Activated CD8-positive, alpha-beta T cell treated with anti-CD3 and anti-CD28 coated beads, Interleukin-2, amount 10 ng/mL, durations not matched to agents 7 days and 5 days (primary cell): ENCODE results near the gene C8A. TPM values are rescaled to one million over a fixed set of nuclear protein-coding genes. Genes with fewer than 3 reads are reported as not detected.

Source experiments
- ATAC-seq: fragments of 150-1000 bp; cut with Tn5 transposase; one replicate; pipeline ENCODE4 v1.10.0; 2021; ENCODE audit warnings: moderate library complexity
- CTCF ChIA-PET: fragments of 350-600 bp; sonication (Branson Sonifier 250); formaldehyde crosslinking; loops from one replicate; lab custom pipeline; 2021; ENCODE audit warnings: antibody characterized with exemption; lab: Charles Lee
- POLR2A ChIA-PET: fragments of 350-600 bp; sonication (Branson Sonifier 250); formaldehyde crosslinking; loops from one replicate; lab custom pipeline; 2021; ENCODE audit warnings: antibody characterized with exemption; lab: Charles Lee
- DNase-seq: peaks from one replicate; pipeline ENCODE4 v3.0.0-alpha.2; 2020
- H3K27ac Mint-ChIP-seq: one replicate; pipeline ENCODE4 v1.8.0; 2021; ENCODE audit warnings: mild to moderate bottlenecking, mixed read lengths
- H3K27me3 Mint-ChIP-seq: one replicate; pipeline ENCODE4 v1.8.0; 2021; ENCODE audit warnings: low read depth, mixed read lengths
- H3K36me3 Mint-ChIP-seq: one replicate; pipeline ENCODE4 v1.8.0; 2021; ENCODE audit warnings: low read depth, mixed read lengths
- H3K4me1 Mint-ChIP-seq: one replicate; pipeline ENCODE4 v1.8.0; 2021; ENCODE audit warnings: low read depth, mixed read lengths
- H3K4me3 Mint-ChIP-seq: one replicate; pipeline ENCODE4 v1.8.0; 2021; ENCODE audit warnings: mild to moderate bottlenecking, mixed read lengths
- H3K9me3 Mint-ChIP-seq: one replicate; pipeline ENCODE4 v1.8.0; 2022; ENCODE audit warnings: mixed read lengths; ENCODE audit not compliant: insufficient read depth
- total RNA-seq, 2 experiments: library from RNA; stranded (reverse); gene quantifications; one replicate each; pipeline ENCODE4 v1.2.3, GENCODE V29; 2021

The C8A gene
- total RNA-seq, 2 experiments from 2014 or later, result not detected

DNA sequence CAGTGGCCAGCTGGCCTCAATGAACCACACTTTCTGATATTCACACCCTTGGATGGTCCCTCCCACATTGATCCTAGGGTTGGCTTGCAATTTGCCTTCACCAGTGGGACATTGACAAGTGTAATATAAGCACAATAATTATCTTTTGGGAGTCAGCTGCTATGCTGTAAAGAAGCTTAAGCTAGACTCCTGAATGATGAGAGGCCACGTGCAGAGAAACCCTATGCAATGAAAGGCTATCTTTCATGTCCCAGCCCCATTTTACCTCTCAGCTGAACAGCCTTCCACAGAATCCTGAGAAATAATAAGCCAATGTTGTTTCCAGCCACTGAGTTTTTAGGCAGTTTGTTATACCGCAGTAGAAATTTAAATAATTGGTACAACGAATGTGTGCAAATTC lies 11.1 kb upstream of the C8A start:
- ChIA-PET POLR2A (no interaction called here), CTCF (interaction anchor here (0.9 kb wide), 1 partner anchor 10 kb away, joined by 5 read pairs; no protein-coding TSS in a partner anchor)
- H3K9me3 Mint-ChIP-seq, result no peaks in the 10 kb centered on the region
- ATAC-seq, result no peak
- H3K27ac Mint-ChIP-seq, result no peak overlapping the region
- no peak for DNase-seq
- no peaks in the 10 kb centered on the region for H3K36me3 Mint-ChIP-seq
- no peak overlapping the region for H3K4me3 Mint-ChIP-seq
- no peaks in the 10 kb centered on the region for H3K27me3 Mint-ChIP-seq
- H3K4me1 Mint-ChIP-seq, result no peaks in the 10 kb centered on the region

GRCh38 chr1:56844545-56845136 lies 10.0 kb upstream of the C8A start:
- no peak for ATAC-seq
- DNase-seq, result no peak
- CTCF ChIA-PET, result no interaction called here
- Mint-ChIP-seq H3K36me3 (no peaks in the 10 kb centered on the region), H3K4me1 (no peaks in the 10 kb centered on the region), H3K9me3 (no peaks in the 10 kb centered on the region), H3K27me3 (no peaks in the 10 kb centered on the region), H3K27ac (no peak overlapping the region), H3K4me3 (no peak overlapping the region)
- POLR2A ChIA-PET, result interaction anchor here (0.6 kb wide), 1 partner anchor 767 kb away, joined by 3 read pairs; no protein-coding TSS in a partner anchor

- no peak for DNase-seq
- H3K4me3 Mint-ChIP-seq, result no peak overlapping the region
- ChIA-PET POLR2A (no interaction called here), CTCF (no interaction called here)
- no peaks in the 10 kb centered on the region for H3K27me3 Mint-ChIP-seq
- no peaks in the 10 kb centered on the region for H3K36me3 Mint-ChIP-seq
- no peaks in the 10 kb centered on the region for H3K9me3 Mint-ChIP-seq
- no peak overlapping the region for H3K27ac Mint-ChIP-seq
- no peaks in the 10 kb centered on the region for H3K4me1 Mint-ChIP-seq
- ATAC-seq, result no peak
Observed at GRCh38 chr1:56845343-56845742, 9.3 kb upstream of the C8A start.

DNA sequence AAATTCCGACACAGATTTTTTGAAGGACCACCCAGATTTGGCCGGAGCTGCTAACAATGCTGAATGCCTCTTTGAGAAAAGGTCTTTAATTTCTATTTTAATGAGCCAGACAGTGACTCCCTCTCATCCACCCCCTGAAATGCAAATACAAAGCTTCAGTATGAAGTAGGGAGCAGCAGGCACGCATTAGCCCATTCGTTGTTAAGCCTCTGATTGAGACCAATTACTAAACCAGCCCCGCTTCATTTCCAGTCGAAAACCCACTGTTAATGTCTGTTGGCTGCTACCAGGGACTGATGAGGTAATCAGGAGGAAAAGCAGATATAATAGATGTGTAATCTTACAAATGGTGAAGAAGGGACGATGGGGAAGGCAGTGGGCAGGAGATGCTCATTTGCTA lies 4.8 kb upstream of the C8A start:
- Mint-ChIP-seq H3K36me3 (no peaks in the 10 kb centered on the region), H3K27me3 (peaks cover 5% of the 10 kb centered on the region), H3K9me3 (no peaks in the 10 kb centered on the region), H3K4me1 (no peaks in the 10 kb centered on the region), H3K27ac (no peak overlapping the region), H3K4me3 (no peak overlapping the region)
- ATAC-seq (no peak), DNase-seq (no peak)
- ChIA-PET CTCF (no interaction called here), POLR2A (no interaction called here)

- no peaks in the 10 kb centered on the region for H3K36me3 Mint-ChIP-seq
- ATAC-seq, result no peak
- POLR2A ChIA-PET, result no interaction called here
- DNase-seq, result no peak
- H3K27me3 Mint-ChIP-seq, result peaks cover 5% of the 10 kb centered on the region
- no peak overlapping the region for H3K27ac Mint-ChIP-seq
- no peaks in the 10 kb centered on the region for H3K9me3 Mint-ChIP-seq
- CTCF ChIA-PET, result no interaction called here
- no peaks in the 10 kb centered on the region for H3K4me1 Mint-ChIP-seq
- no peak overlapping the region for H3K4me3 Mint-ChIP-seq
Observed at GRCh38 chr1:56850411-56850810, 4.2 kb upstream of the C8A start.

- CTCF ChIA-PET, result no interaction called here
- DNase-seq, result no peak
Observed at GRCh38 chr1:56850922-56851321, 3.7 kb upstream of the C8A start.

DNA sequence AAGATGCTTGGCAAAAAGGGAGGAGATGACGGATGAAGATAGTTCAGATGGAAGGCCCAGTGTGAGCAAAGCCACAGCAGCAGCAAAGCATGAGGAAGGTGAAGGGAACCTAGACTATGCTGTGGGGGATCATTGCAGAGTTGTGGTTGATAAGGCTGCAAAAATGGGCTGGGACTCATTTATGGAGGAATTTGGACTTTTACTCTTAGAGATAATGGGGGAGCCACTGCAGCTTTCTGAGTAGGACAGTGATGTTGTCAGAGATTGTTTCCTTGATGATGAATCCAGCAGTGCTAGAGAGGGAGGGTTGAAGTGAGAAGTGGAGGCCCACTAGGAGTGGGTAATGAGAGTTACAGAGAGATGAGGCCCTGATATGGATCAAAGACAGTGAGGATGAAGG lies 2.1 kb upstream of the C8A start:
- Mint-ChIP-seq H3K9me3 (no peaks in the 10 kb centered on the region), H3K36me3 (no peaks in the 10 kb centered on the region), H3K4me1 (no peaks in the 10 kb centered on the region), H3K27me3 (peaks cover 5% of the 10 kb centered on the region), H3K4me3 (no peak overlapping the region), H3K27ac (no peak overlapping the region)
- CTCF ChIA-PET, result no interaction called here
- no peak for ATAC-seq
- POLR2A ChIA-PET, result no interaction called here
- DNase-seq, result no peak

More at GRCh38 chr1:56850922-56851321, 3.7 kb upstream of the C8A start:
- H3K36me3 Mint-ChIP-seq, result no peaks in the 10 kb centered on the region
- H3K9me3 Mint-ChIP-seq, result no peaks in the 10 kb centered on the region
- POLR2A ChIA-PET, result no interaction called here
- H3K4me1 Mint-ChIP-seq, result no peaks in the 10 kb centered on the region
- peaks cover 5% of the 10 kb centered on the region for H3K27me3 Mint-ChIP-seq
- ATAC-seq, result no peak
- H3K27ac Mint-ChIP-seq, result no peak overlapping the region
- no peak overlapping the region for H3K4me3 Mint-ChIP-seq

DNA sequence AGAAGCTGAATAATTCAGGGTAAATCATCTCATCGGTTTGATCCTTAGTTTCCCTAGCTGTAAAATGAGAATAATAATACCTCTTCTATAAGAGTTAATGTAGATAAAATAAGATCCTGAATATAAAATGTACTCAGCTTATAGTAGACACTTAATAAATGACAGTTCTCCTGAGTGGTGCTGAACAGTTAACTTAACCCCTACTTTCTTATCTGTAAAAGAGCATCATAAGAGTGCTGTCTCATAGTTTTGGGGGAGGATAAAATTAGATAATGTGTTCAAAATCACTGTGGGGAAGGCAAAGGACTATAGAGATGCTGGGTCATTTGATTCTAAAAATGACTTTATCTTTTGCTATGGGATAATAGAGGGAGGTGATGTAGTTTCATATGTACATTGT lies 593 bp downstream of the C8A start:
- Mint-ChIP-seq H3K36me3 (no peaks in the 10 kb centered on the region), H3K4me3 (no peak overlapping the region), H3K9me3 (no peaks in the 10 kb centered on the region), H3K4me1 (no peaks in the 10 kb centered on the region), H3K27me3 (peaks cover 5% of the 10 kb centered on the region), H3K27ac (no peak overlapping the region)
- no peak for ATAC-seq
- POLR2A ChIA-PET, result no interaction called here
- DNase-seq, result no peak
- CTCF ChIA-PET, result no interaction called here

DNA sequence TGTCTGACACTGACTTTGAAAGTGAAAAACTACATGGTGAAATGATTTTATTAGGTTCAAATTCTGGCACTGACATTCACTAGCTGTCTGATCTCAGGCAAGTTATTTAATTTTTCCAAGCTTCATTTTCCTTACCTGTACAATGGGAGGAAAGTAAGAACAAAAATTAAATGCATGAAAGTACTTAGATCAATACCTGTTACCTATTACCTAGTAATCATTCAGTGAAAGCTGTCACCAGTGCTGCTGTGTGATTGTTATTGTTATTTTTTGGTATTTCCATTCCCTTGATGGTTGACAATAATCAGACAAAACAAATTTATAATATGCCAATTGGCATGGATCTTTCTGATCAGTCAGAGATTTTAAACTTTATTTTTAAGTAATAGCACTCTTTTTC lies 1.6 kb downstream of the C8A start:
- Mint-ChIP-seq H3K9me3 (no peaks in the 10 kb centered on the region), H3K27ac (no peak overlapping the region), H3K27me3 (peaks cover 5% of the 10 kb centered on the region), H3K4me1 (no peaks in the 10 kb centered on the region), H3K4me3 (no peak overlapping the region), H3K36me3 (no peaks in the 10 kb centered on the region)
- POLR2A ChIA-PET, result no interaction called here
- CTCF ChIA-PET, result no interaction called here
- DNase-seq (no peak), ATAC-seq (no peak)

DNA sequence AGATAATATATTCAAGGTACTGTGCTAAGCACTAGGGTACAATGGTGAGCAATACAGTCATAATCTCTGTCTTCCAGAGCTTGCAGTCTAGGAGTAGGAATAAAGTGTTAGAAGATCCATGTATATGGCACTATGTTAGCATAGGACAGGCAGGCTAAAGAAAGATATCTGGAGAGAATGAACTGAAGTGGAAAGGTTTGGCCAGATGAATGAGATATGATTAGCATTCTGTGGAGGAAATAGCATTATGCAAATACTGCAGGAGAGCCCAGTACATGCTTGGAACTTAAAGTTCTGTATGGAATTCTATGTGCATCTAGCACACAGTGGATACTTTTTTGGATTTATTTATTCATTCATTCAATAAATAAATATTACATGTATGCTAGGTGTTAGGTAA lies 4.7 kb downstream of the C8A start:
- no peak for ATAC-seq
- no peak for DNase-seq
- Mint-ChIP-seq H3K4me3 (no peak overlapping the region), H3K36me3 (no peaks in the 10 kb centered on the region), H3K27me3 (no peaks in the 10 kb centered on the region), H3K4me1 (no peaks in the 10 kb centered on the region), H3K27ac (no peak overlapping the region), H3K9me3 (no peaks in the 10 kb centered on the region)
- ChIA-PET POLR2A (no interaction called here), CTCF (no interaction called here)

- H3K27ac Mint-ChIP-seq, result no peak overlapping the region
- CTCF ChIA-PET, result no interaction called here
- H3K4me3 Mint-ChIP-seq, result no peak overlapping the region
- ATAC-seq, result no peak
- H3K4me1 Mint-ChIP-seq, result no peaks in the 10 kb centered on the region
- POLR2A ChIA-PET, result no interaction called here
- H3K36me3 Mint-ChIP-seq, result no peaks in the 10 kb centered on the region
- no peak for DNase-seq
- no peaks in the 10 kb centered on the region for H3K9me3 Mint-ChIP-seq
- no peaks in the 10 kb centered on the region for H3K27me3 Mint-ChIP-seq
Observed at GRCh38 chr1:56863265-56863992, 8.8 kb downstream of the C8A start.

GRCh38 chr1:56864430-56864829 lies 9.8 kb downstream of the C8A start:
- Mint-ChIP-seq H3K27ac (no peak overlapping the region), H3K4me1 (no peaks in the 10 kb centered on the region), H3K4me3 (no peak overlapping the region), H3K27me3 (no peaks in the 10 kb centered on the region), H3K36me3 (no peaks in the 10 kb centered on the region), H3K9me3 (no peaks in the 10 kb centered on the region)
- no peak for DNase-seq
- ChIA-PET POLR2A (no interaction called here), CTCF (no interaction called here)
- no peak for ATAC-seq
